HepG2 (cell line): ENCODE data around the gene CCDC97. TPM values are rescaled to one million over a fixed set of nuclear protein-coding genes. Genes with fewer than 3 reads are reported as not detected.

Source experiments
- ATAC-seq: fragments of 200-7000 bp; cut with Tn5 transposase; 3 replicates; pipeline ENCODE4 v1.9.1; 2020; ENCODE audit warnings: mild to moderate bottlenecking, moderate library complexity
- BruUV-seq: library from RNA; stranded (reverse); fragments of 400-500 nt; replicated peaks from 2 replicates; lab custom pipeline; 2021; lab: Mats Ljungman, UMichigan
- CTCF ChIA-PET: fragments of 300-600 bp; formaldehyde crosslinking; extraction: SDS; loops from one replicate; lab custom pipeline; 2021; ENCODE audit warnings: low total read pairs, inconsistent platforms, low intra/inter-chr PET ratio; lab: Yijun Ruan, JAX
- POLR2A ChIA-PET: fragments of 350-600 bp; sonication (Branson Sonifier 250); formaldehyde crosslinking; loops from one replicate; lab custom pipeline; 2020; ENCODE audit warnings: antibody characterized with exemption, inconsistent platforms; lab: Yijun Ruan, JAX
- DNase-seq: peaks from one replicate; pipeline ENCODE4 v3.0.0-alpha.2; 2015; ENCODE audit warnings: low spot score
- FAIRE-seq: peaks from 3 replicates; lab custom pipeline; 2011; peaks lifted over from hg19 to GRCh38; lab: Jason Lieb, UNC
- H2AFZ ChIP-seq: one replicate; pipeline ENCODE4 v1.6.1; 2011; ENCODE audit warnings: low read length, inconsistent platforms
- H3K27ac ChIP-seq: fragments of 300-600 bp; 3 replicates; pipeline ENCODE4 v1.8.0; 2011; ENCODE audit warnings: mixed run types, mild to moderate bottlenecking, mixed read lengths, low read length, inconsistent platforms; ENCODE audit not compliant: insufficient read depth; ENCODE audit errors: extremely low read length
- H3K27me3 ChIP-seq, 2 experiments: fragments of 200-600 bp in 1 of 2; 2 replicates in 1 of 2; 3 replicates in 1 of 2; pipeline versions ENCODE4 v1.6.0 to v1.8.0; 2011; ENCODE audit warnings: low read length in 2 of 2, mild to moderate bottlenecking in 2 of 2, moderate library complexity in 2 of 2, inconsistent platforms in 1 of 2; ENCODE audit not compliant: insufficient read depth in 2 of 2, control insufficient read depth in 1 of 2
- H3K36me3 ChIP-seq, 2 experiments: fragments of 200-600 bp in 1 of 2; replicated peaks in 1 of 2; 2 replicates in 1 of 2; 3 replicates in 1 of 2; pipeline versions ENCODE4 v1.5.1 to v1.8.0; 2011; ENCODE audit warnings: low read length in 2 of 2, inconsistent platforms in 1 of 2; ENCODE audit not compliant: insufficient read depth in 2 of 2, control insufficient read depth in 1 of 2
- H3K4me1 ChIP-seq: 2 replicates; pipeline ENCODE4 v1.5.1; 2012; ENCODE audit warnings: low read length, inconsistent platforms; ENCODE audit not compliant: insufficient read depth
- H3K4me2 ChIP-seq: 2 replicates; pipeline ENCODE4 v1.6.0; 2011; ENCODE audit warnings: low read depth, low read length, inconsistent platforms
- H3K4me3 ChIP-seq, 3 experiments: fragments of 200-600 bp in 1 of 3; sonication (generic), shearing (Covaris generic) in 1 of 3; replicated peaks in 1 of 3; 2 replicates each; pipeline ENCODE4 v1.5.1; 2011 to 2016; ENCODE audit warnings: low read length in 3 of 3, inconsistent platforms in 2 of 3, low read depth in 2 of 3, mild to moderate bottlenecking in 2 of 3, control low read depth in 1 of 3, mixed read lengths in 1 of 3; ENCODE audit not compliant: insufficient read depth in 1 of 3
- H3K79me2 ChIP-seq: one replicate; pipeline ENCODE4 v1.6.1; 2011; ENCODE audit warnings: low read length, inconsistent platforms; ENCODE audit not compliant: insufficient read depth
- H3K9ac ChIP-seq: 2 replicates; pipeline ENCODE4 v1.6.0; 2011; ENCODE audit warnings: mild to moderate bottlenecking, low read depth, low read length, inconsistent platforms; ENCODE audit not compliant: insufficient read depth
- H3K9me3 ChIP-seq: 2 replicates; pipeline ENCODE4 v1.5.1; 2012; ENCODE audit warnings: mild to moderate bottlenecking, low read length
- H4K20me1 ChIP-seq: 2 replicates; pipeline ENCODE4 v1.6.0; 2011; ENCODE audit warnings: inconsistent platforms, mild to moderate bottlenecking, low read length, moderate library complexity; ENCODE audit not compliant: insufficient read depth
- AGO2 ChIP-seq: fragments of 200-400 bp; formaldehyde crosslinking; optimal IDR thresholded peaks from 2 replicates; pipeline ENCODE3; 2017; ENCODE audit warnings: mild to moderate bottlenecking, low read depth, low read length, moderate library complexity
- SATB2 ChIP-seq: sonication (generic); formaldehyde crosslinking; IDR thresholded peaks from 2 replicates; pipeline ENCODE4 v1.5.0; 2020; ENCODE audit warnings: missing genetic modification reagents
- ZEB1 ChIP-seq: IDR thresholded peaks from 2 replicates; pipeline ENCODE4 v1.6.1; 2012; ENCODE audit warnings: mild to moderate bottlenecking, low read depth, inconsistent platforms; ENCODE audit not compliant: insufficient replicate concordance
- WGBS: methylation state at CpG from one replicate; pipeline ENCODE4 v1.1.6; 2017; ENCODE audit warnings: low lambda C conversion rate; 5-methylcytosine and 5-hydroxymethylcytosine counted together
- in situ Hi-C: cut with HindIII; loops from 2 replicates; pipeline ENCODE4 v1.10.0; 2017; ENCODE audit warnings: low pct_unique_long_range_greater_than_20kb; ENCODE audit not compliant: extremely low pct_ligation_motif_present
- intact Hi-C: fragments of 100-400 bp; cut with micrococcal nuclease; formaldehyde crosslinking; loops from one replicate; pipeline ENCODE4 v1.10.0; 2022; ENCODE audit not compliant: unreplicated experiment
- polyA plus RNA-seq, 8 experiments: library from polyadenylated mRNA; depleted of rRNA in 3 of 8; stranded (reverse) in 7 of 8; unstranded in 1 of 8; fragments of >200 nt; fragmentation: Illumina TruSeq in 4 of 8; extraction: Trizol in 4 of 8; gene quantifications; 2 replicates each; pipeline versions ENCODE4 v1.2.1 to v1.2.3, GENCODE V29; 2011 to 2016; ENCODE audit warnings: low read depth in 4 of 8, missing spikeins in 1 of 8, mixed read lengths in 1 of 8; ENCODE audit not compliant: insufficient read depth in 1 of 8
- total RNA-seq, 5 experiments: library from RNA; depleted of rRNA; stranded (reverse); fragments of >200 nt; fragmentation: Illumina TruSeq; extraction: Trizol; gene quantifications; 2 replicates each; pipeline ENCODE4 v1.2.3, GENCODE V29; 2016; ENCODE audit warnings: low read depth in 1 of 5
- TF ChIP-seq, protein P1 (sequence below): sonication (generic); formaldehyde crosslinking; IDR thresholded peaks from 2 replicates; pipeline ENCODE4 v1.5.0; 2020; ENCODE audit warnings: mild to moderate bottlenecking, missing genetic modification reagents, moderate library complexity
- TF ChIP-seq, protein P2 (sequence below): sonication (generic); formaldehyde crosslinking; IDR thresholded peaks from 2 replicates; pipeline ENCODE4 v1.8.1; 2022; ENCODE audit warnings: low read depth, mild to moderate bottlenecking, missing genetic modification reagents

Gene CCDC97
- total and polyA plus RNA-seq, 2 of the 13 experiments (the other 11 are each of a cell fraction or from before 2014, with no cell fraction given): 6.2 to 7.3 TPM

DNA sequence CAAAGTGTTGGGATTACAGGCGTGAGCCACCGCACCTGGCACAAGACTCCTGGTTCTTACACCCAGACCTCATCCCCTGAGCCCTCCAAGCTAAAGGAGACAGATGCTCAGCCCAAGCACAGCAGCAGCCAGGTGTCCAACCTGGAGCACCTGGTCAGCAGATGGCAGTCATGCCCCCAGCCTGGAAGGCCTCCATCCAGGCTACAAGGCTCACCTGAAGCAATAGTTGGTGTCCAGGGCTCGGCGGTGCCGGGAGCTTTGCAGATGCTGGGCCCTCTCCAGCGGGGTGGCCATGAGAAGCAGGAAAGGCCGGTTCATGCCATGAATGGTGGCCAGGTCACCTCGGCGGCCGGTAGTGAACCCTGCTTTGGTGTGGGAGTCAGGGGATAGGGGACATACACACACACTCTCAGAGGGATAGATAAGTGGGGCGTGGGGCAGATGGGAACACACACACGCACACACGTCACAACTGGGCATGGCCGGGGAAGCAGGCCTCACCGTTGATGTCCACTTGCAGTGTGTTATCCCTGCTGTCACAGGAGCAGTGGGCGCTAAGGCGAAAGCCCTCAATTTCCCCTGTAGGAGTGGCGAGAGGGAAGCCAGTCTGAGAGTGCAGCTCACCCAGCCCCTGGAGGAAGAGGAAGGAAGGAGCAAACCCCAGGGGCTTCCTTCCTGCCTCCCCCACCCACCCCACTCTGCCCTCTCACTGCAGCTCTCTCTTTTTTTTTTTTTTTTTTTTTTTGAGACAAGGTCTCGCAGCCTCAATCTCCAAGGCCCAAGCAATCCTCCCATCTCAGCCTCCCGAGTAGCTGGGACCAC, 31.9 kb downstream of the CCDC97 start:
- H3K9me3 ChIP-seq: no peaks in the 10 kb centered on the region
- H3K36me3 ChIP-seq: peaks cover 14 to 47% of the 10 kb centered on the region in 2 experiments
- CTCF ChIA-PET: no interaction called here
- POLR2A ChIA-PET: interaction anchor here (0.7 to 1.2 kb wide), 2 partner anchors 18 to 19 kb away, joined by 3 read pairs; no protein-coding TSS in a partner anchor
- no peaks in the 10 kb centered on the region for H3K79me2 ChIP-seq
- TF ChIP-seq, protein P1, sequence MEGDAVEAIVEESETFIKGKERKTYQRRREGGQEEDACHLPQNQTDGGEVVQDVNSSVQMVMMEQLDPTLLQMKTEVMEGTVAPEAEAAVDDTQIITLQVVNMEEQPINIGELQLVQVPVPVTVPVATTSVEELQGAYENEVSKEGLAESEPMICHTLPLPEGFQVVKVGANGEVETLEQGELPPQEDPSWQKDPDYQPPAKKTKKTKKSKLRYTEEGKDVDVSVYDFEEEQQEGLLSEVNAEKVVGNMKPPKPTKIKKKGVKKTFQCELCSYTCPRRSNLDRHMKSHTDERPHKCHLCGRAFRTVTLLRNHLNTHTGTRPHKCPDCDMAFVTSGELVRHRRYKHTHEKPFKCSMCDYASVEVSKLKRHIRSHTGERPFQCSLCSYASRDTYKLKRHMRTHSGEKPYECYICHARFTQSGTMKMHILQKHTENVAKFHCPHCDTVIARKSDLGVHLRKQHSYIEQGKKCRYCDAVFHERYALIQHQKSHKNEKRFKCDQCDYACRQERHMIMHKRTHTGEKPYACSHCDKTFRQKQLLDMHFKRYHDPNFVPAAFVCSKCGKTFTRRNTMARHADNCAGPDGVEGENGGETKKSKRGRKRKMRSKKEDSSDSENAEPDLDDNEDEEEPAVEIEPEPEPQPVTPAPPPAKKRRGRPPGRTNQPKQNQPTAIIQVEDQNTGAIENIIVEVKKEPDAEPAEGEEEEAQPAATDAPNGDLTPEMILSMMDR (CRISPR knock-in tag): peak; percentile 41
- TF ChIP-seq SATB2 (CRISPR knock-in tag) (no peak), AGO2 (peak; percentile 24), ZEB1 (peak; percentile 38)
- TF ChIP-seq, protein P2, sequence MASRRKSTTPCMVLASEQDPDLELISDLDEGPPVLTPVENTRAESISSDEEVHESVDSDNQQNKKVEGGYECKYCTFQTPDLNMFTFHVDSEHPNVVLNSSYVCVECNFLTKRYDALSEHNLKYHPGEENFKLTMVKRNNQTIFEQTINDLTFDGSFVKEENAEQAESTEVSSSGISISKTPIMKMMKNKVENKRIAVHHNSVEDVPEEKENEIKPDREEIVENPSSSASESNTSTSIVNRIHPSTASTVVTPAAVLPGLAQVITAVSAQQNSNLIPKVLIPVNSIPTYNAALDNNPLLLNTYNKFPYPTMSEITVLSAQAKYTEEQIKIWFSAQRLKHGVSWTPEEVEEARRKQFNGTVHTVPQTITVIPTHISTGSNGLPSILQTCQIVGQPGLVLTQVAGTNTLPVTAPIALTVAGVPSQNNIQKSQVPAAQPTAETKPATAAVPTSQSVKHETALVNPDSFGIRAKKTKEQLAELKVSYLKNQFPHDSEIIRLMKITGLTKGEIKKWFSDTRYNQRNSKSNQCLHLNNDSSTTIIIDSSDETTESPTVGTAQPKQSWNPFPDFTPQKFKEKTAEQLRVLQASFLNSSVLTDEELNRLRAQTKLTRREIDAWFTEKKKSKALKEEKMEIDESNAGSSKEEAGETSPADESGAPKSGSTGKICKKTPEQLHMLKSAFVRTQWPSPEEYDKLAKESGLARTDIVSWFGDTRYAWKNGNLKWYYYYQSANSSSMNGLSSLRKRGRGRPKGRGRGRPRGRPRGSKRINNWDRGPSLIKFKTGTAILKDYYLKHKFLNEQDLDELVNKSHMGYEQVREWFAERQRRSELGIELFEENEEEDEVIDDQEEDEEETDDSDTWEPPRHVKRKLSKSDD (CRISPR knock-in tag): no peak
- no peak for FAIRE-seq
- no peak; the same call in 1 of the 3 replicates for ATAC-seq
- intact Hi-C loops (loop anchor here (1.0 kb wide), 1 partner anchor 10 kb away; no protein-coding TSS in a partner anchor), in situ Hi-C loops (no loop called here)
- H3K4me2 ChIP-seq: no peak overlapping the region
- H3K27me3 ChIP-seq: no peaks in the 10 kb centered on the region
- H3K4me3 ChIP-seq: no peak overlapping the region
- DNase-seq: no peak
- BruUV-seq: no TSS peak
- no peak overlapping the region for H3K9ac ChIP-seq
- no peak overlapping the region for H3K27ac ChIP-seq
- no peaks in the 10 kb centered on the region for H4K20me1 ChIP-seq
- WGBS: 95% methylated on average over 18 of the region's 20 CpGs
- H3K4me1 ChIP-seq: no peaks in the 10 kb centered on the region
- no peak overlapping the region for H2AFZ ChIP-seq
